Loucy (cell line): ENCODE data around the gene PSEN2.

Experiments used
- H2AFZ ChIP-seq: fragments of 200-600 bp; sonication (generic); 2 replicates; pipeline ENCODE4 v1.6.0; 2016; ENCODE audit warnings: antibody characterized with exemption, mild to moderate bottlenecking, low read length, moderate library complexity
- H3F3A ChIP-seq: fragments of 200-600 bp; 2 replicates; pipeline ENCODE4 v1.6.0; 2016; ENCODE audit warnings: antibody characterized with exemption, low read depth, mild to moderate bottlenecking
- H3K27me3 ChIP-seq: fragments of 200-600 bp; sonication (generic); 2 replicates; pipeline ENCODE4 v1.6.1; 2014; ENCODE audit warnings: low read length, mild to moderate bottlenecking; ENCODE audit not compliant: insufficient read depth, poor library complexity, severe bottlenecking
- H3K36me3 ChIP-seq: fragments of 200-600 bp; sonication (generic); 2 replicates; pipeline ENCODE4 v1.6.1; 2016; ENCODE audit warnings: low read length; ENCODE audit not compliant: insufficient read depth
- H3K4me1 ChIP-seq: fragments of 200-600 bp; sonication (generic); 2 replicates; pipeline ENCODE4 v1.5.1; 2014; ENCODE audit warnings: low read length, mild to moderate bottlenecking; ENCODE audit not compliant: insufficient read depth, poor library complexity, severe bottlenecking
- H3K4me2 ChIP-seq: fragments of 200-600 bp; sonication (generic); 2 replicates; pipeline ENCODE4 v1.6.0; 2014; ENCODE audit warnings: antibody characterized with exemption, low read length, low read depth, mild to moderate bottlenecking; ENCODE audit not compliant: poor library complexity, severe bottlenecking
- H3K4me3 ChIP-seq: fragments of 200-600 bp; sonication (generic); 2 replicates; pipeline ENCODE4 v1.5.1; 2014; ENCODE audit warnings: low read length, mild to moderate bottlenecking, mixed read lengths; ENCODE audit not compliant: poor library complexity, severe bottlenecking
- H3K79me2 ChIP-seq: fragments of 200-600 bp; sonication (generic); 2 replicates; pipeline ENCODE4 v1.6.1; 2014; ENCODE audit warnings: low read length; ENCODE audit not compliant: insufficient read depth
- H3K9ac ChIP-seq: fragments of 200-600 bp; sonication (generic); 2 replicates; pipeline ENCODE4 v1.6.0; 2014; ENCODE audit warnings: mild to moderate bottlenecking, low read depth, low read length, moderate library complexity; ENCODE audit not compliant: poor library complexity, severe bottlenecking
- H3K9me2 ChIP-seq: fragments of 200-600 bp; sonication (generic); replicated peaks from 2 replicates; pipeline ENCODE4 v1.6.1; 2016; ENCODE audit warnings: low read depth, low read length, mixed read lengths
- H3K9me3 ChIP-seq: fragments of 200-600 bp; sonication (generic); 2 replicates; pipeline ENCODE4 v1.6.1; 2014; ENCODE audit warnings: mild to moderate bottlenecking, antibody characterized with exemption, low read length, low read depth; ENCODE audit not compliant: insufficient read depth
- H4K20me1 ChIP-seq: fragments of 200-600 bp; sonication (generic); 2 replicates; pipeline ENCODE4 v1.6.0; 2014; ENCODE audit warnings: antibody characterized with exemption, low read length, mild to moderate bottlenecking; ENCODE audit not compliant: insufficient read depth, poor library complexity, severe bottlenecking
- CTCF ChIP-seq: fragments of 200-600 bp; sonication (generic); conservative IDR thresholded peaks from 2 replicates; pipeline ENCODE4 v1.5.1; 2014; ENCODE audit warnings: mild to moderate bottlenecking, antibody characterized with exemption, low read length
- EZH2phosphoT487 ChIP-seq: fragments of 200-600 bp; IDR thresholded peaks from 2 replicates; pipeline ENCODE4 v1.6.1; 2018; ENCODE audit warnings: antibody characterized with exemption, mild to moderate bottlenecking, moderate library complexity, borderline replicate concordance

Gene PSEN2

GRCh38 chr1:226939438-226940028, 69.1 kb downstream of the PSEN2 start:
- Histone ChIP-seq H2AFZ (peak overlapping the region; percentile 80), H3K4me1 (peaks cover 51% of the 10 kb centered on the region), H3K4me3 (peak overlapping the region; percentile 82), H3K9ac (peak overlapping the region; percentile 92), H3K27me3 (no peaks in the 10 kb centered on the region), H4K20me1 (peaks cover 3% of the 10 kb centered on the region), H3K79me2 (peaks cover 43% of the 10 kb centered on the region), H3K9me2 (no peaks in the 10 kb centered on the region), H3K4me2 (peak overlapping the region; percentile 89), H3K36me3 (no peaks in the 10 kb centered on the region), H3F3A (no peaks in the 10 kb centered on the region), H3K9me3 (peaks cover 14% of the 10 kb centered on the region; the same call in 1 of the 2 replicates)
- TF ChIP-seq EZH2phosphoT487 (no peak), CTCF (no peak)

- H3K4me3 ChIP-seq = peak within 1 kb of the TSS; percentile 88
- peaks cover 56% of the 10 kb centered on the region for H3K4me1 ChIP-seq
- H3K27me3 ChIP-seq = no peaks in the 10 kb centered on the region
- no peak for TF ChIP-seq EZH2phosphoT487
- no peak for TF ChIP-seq CTCF
- H3K4me2 ChIP-seq = peak within 1 kb of the TSS; percentile 93
- H3K9me3 ChIP-seq = peaks cover 7% of the 10 kb centered on the region; the same call in 1 of the 2 replicates
- H3K9ac ChIP-seq = peak within 1 kb of the TSS; percentile 92
- H4K20me1 ChIP-seq = peaks cover 3% of the 10 kb centered on the region
- H3F3A ChIP-seq = no peaks in the 10 kb centered on the region
- no peaks in the 10 kb centered on the region for H3K9me2 ChIP-seq
- no peaks in the 10 kb centered on the region for H3K36me3 ChIP-seq
- peaks cover 50% of the 10 kb centered on the region for H3K79me2 ChIP-seq
- H2AFZ ChIP-seq = peak within 1 kb of the TSS; percentile 80
Measured at GRCh38 chr1:226940029-226940805, 69.8 kb downstream of the PSEN2 start, which contains the start of gene COQ8A. COQ8A (plus strand) TSS chr1:226940294; CDS start chr1:226961386, 21,092 bp downstream.

- Histone ChIP-seq H3F3A (no peaks in the 10 kb centered on the region), H3K4me2 (peak overlapping the region; percentile 93), H3K9me3 (peaks cover 2% of the 10 kb centered on the region; the same call in 1 of the 2 replicates), H2AFZ (peak overlapping the region; percentile 75; the same call in 1 of the 2 replicates), H3K9me2 (no peaks in the 10 kb centered on the region), H3K27me3 (no peaks in the 10 kb centered on the region), H3K36me3 (no peaks in the 10 kb centered on the region), H4K20me1 (peaks cover 3% of the 10 kb centered on the region), H3K9ac (peak overlapping the region; percentile 83), H3K4me1 (peaks cover 61% of the 10 kb centered on the region), H3K4me3 (peak overlapping the region; percentile 88), H3K79me2 (peaks cover 55% of the 10 kb centered on the region)
- TF ChIP-seq EZH2phosphoT487 = no peak
- no peak for TF ChIP-seq CTCF
Measured at GRCh38 chr1:226940806-226941067, 70.3 kb downstream of the PSEN2 start.
